Lower leg skin (tissue), 4 donors: ENCODE data around the gene PKMYT1. TPM values are rescaled to one million over a fixed set of nuclear protein-coding genes. Genes with fewer than 3 reads are reported as not detected.
A peak's percentile ranks its signal among the peaks of the same experiment; 100 is the strongest.

Source experiments
- DNase-seq, 2 donors: peaks; one replicate each; pipeline ENCODE4 v3.0.0-alpha.2; 2019; ENCODE audit warnings: low spot score in 2 of 2
- H3K4me3 ChIP-seq: fragments of 200-600 bp; sonication (generic); 2 replicates; pipeline ENCODE4 v1.5.1; 2017; ENCODE audit warnings: mild to moderate bottlenecking, low read depth; ENCODE audit not compliant: poor library complexity, severe bottlenecking
- CTCF ChIP-seq, 3 donors: fragments of 450-650 bp; IDR thresholded peaks; one replicate each; pipeline ENCODE4 v1.5.1; 2016; ENCODE audit warnings: antibody characterized with exemption in 3 of 3, mild to moderate bottlenecking in 3 of 3, moderate library complexity in 2 of 3
- POLR2A ChIP-seq, 2 donors: fragments of 450-650 bp; IDR thresholded peaks; one replicate each; pipeline ENCODE4 v1.6.1; 2016 to 2017; ENCODE audit warnings: antibody characterized with exemption in 2 of 2, mild to moderate bottlenecking in 1 of 2, moderate library complexity in 1 of 2
- WGBS, 2 donors: methylation state at CpG; one replicate each; pipeline ENCODE4 v1.1.5; 2018; 5-methylcytosine and 5-hydroxymethylcytosine counted together
- intact Hi-C: fragments of 100-400 bp; cut with DNase I; formaldehyde crosslinking; loops from one replicate; pipeline ENCODE4 v1.15.0; 2023; ENCODE audit warnings: low total_unique reads
- total RNA-seq, 4 donors: library from RNA; depleted of rRNA; stranded (reverse); fragments of >200 nt; gene quantifications; one replicate each; pipeline ENCODE4 v1.1.0, GENCODE V29; 2016

PKMYT1 gene
- total RNA-seq, 4 donors from 2014 or later, result 3.0 to 7.4 (median 3.9) TPM

- no peak for DNase-seq
- WGBS, 2 donors, result 83 to 84% methylated on average over 10 of the region's 11 CpGs
- no peak overlapping the region for H3K4me3 ChIP-seq
- no peak for TF ChIP-seq POLR2A (IDR thresholded peaks at IDR 0.05)
- TF ChIP-seq CTCF (IDR thresholded peaks at IDR 0.05), result no peak
- intact Hi-C loops, result no loop called here
These were observed 23.7 kb downstream of the PKMYT1 start for GRCh38 chr16:2956579-2956956.

- intact Hi-C loops, result no loop called here
These were observed 24.3 kb downstream of the PKMYT1 start for GRCh38 chr16:2955779-2956578.

GRCh38 chr16:2955438-2955778 lies 24.8 kb downstream of the PKMYT1 start:
- H3K4me3 ChIP-seq, result no peak overlapping the region
- DNase-seq, result no peak
- WGBS, 2 donors, result 27 to 46% methylated on average over 4 to 9 of the region's 10 CpGs
- TF ChIP-seq POLR2A (IDR thresholded peaks at IDR 0.05) (no peak), CTCF (IDR thresholded peaks at IDR 0.05) (no peak)
- intact Hi-C loops, result no loop called here

More at GRCh38 chr16:2955779-2956578, 24.3 kb downstream of the PKMYT1 start:
- H3K4me3 ChIP-seq, result no peak overlapping the region
- DNase-seq, result peak in 1 of 2 donors; percentile 75
- TF ChIP-seq CTCF (IDR thresholded peaks at IDR 0.05) (no peak), POLR2A (IDR thresholded peaks at IDR 0.05) (no peak)
- WGBS, 2 donors, result 33 to 39% methylated on average over 17 to 20 of the region's 21 CpGs

- TF ChIP-seq CTCF (IDR thresholded peaks at IDR 0.05) (no peak), POLR2A (IDR thresholded peaks at IDR 0.05) (no peak)
- intact Hi-C loops, result no loop called here
- no peak overlapping the region for H3K4me3 ChIP-seq
- 29 to 48% methylated on average over 10 to 18 of the region's 26 CpGs for WGBS, 2 donors
- DNase-seq, result no peak
These were observed 25.4 kb downstream of the PKMYT1 start for GRCh38 chr16:2954656-2955381.

GRCh38 chr16:2953706-2954627 lies 26.3 kb downstream of the PKMYT1 start:
- 62 to 66% methylated on average over 30 of the region's 31 CpGs for WGBS, 2 donors
- intact Hi-C loops, result no loop called here
- DNase-seq, result no peak
- no peak for TF ChIP-seq CTCF (IDR thresholded peaks at IDR 0.05)
- TF ChIP-seq POLR2A (IDR thresholded peaks at IDR 0.05), result no peak
- H3K4me3 ChIP-seq, result no peak overlapping the region
